Measurements from ENCODE around the gene URB2.

Gene URB2

GRCh38 chr1:229625915-229626831, at the start of gene URB2, which contains the start of gene TAF5L:
TSS of gene URB2 (plus strand) at chr1:229626247. CDS start at chr1:229627634, 1,387 bp downstream.
TSS of gene TAF5L (minus strand) at chr1:229626122. CDS start at chr1:229614482, 11,640 bp downstream.
- Histone ChIP-seq H3K36me3 (ENCODE audit: insufficient read depth, low read length) (peaks cover 6% of the 10 kb centered on the region), H3K27ac (ENCODE audit: low read depth, low read length) (peak within 1 kb of the TSS; percentile 31), H3K4me1 (ENCODE audit: control insufficient read depth, insufficient read depth, low read length, unreplicated experiment) (peaks cover 20% of the 10 kb centered on the region), H2AFZ (ENCODE audit: low read length, unreplicated experiment) (peak within 1 kb of the TSS; percentile 95), H3K79me2 (ENCODE audit: control insufficient read depth, insufficient read depth, low read length, unreplicated experiment) (peaks cover 80% of the 10 kb centered on the region), H3K27me3 (ENCODE audit: insufficient read depth, low read length) (no peaks in the 10 kb centered on the region), H3K4me3 (ENCODE audit: low read depth, low read length) (peak within 1 kb of the TSS; percentile 98)

- Histone ChIP-seq H3K4me1 (ENCODE audit: control insufficient read depth, insufficient read depth, low read length, unreplicated experiment) (no peaks in the 10 kb centered on the region), H3K4me3 (ENCODE audit: low read depth, low read length) (no peak overlapping the region), H2AFZ (ENCODE audit: low read length, unreplicated experiment) (peak overlapping the region; percentile 64), H3K36me3 (ENCODE audit: insufficient read depth, low read length) (no peaks in the 10 kb centered on the region), H3K27ac (ENCODE audit: low read depth, low read length) (no peak overlapping the region), H3K27me3 (ENCODE audit: insufficient read depth, low read length) (no peaks in the 10 kb centered on the region), H3K79me2 (ENCODE audit: control insufficient read depth, insufficient read depth, low read length, unreplicated experiment) (no peaks in the 10 kb centered on the region)
These were observed 47.6 kb upstream of the URB2 start for GRCh38 chr1:229578168-229579058.

DNA sequence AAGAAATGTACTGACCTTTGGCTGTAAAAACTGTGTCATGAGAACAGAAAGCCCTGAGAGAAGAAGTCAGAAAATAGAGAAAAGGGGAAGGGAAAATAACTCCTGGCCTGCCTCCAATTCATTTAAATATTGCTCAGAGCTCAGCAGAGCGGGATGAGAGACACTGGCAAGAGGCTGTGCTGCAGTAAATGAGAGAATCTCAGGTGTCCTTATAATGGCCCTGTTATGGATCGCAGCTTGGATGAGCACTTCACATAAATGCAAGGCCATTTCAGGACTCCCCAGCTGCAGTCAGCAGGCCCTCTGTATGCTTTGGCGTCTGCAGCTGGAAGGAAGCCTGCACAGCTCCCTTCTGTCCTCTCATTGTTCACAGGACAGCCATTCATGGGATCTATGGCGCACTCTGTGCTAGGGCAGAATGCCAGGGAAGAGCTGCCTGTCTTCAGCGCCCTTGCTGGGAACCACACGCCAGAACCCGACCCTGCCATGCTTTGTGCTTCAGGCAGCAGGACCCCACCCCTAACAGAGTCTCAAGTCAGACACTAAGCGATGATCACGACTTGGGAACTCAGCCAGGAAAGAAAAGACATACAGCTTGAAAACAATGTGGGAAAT, 46.9 kb upstream of the URB2 start:
- H3K27ac ChIP-seq (ENCODE audit: low read depth, low read length), result no peak overlapping the region
- H3K79me2 ChIP-seq (ENCODE audit: control insufficient read depth, insufficient read depth, low read length, unreplicated experiment), result no peaks in the 10 kb centered on the region
- no peaks in the 10 kb centered on the region for H3K4me1 ChIP-seq (ENCODE audit: control insufficient read depth, insufficient read depth, low read length, unreplicated experiment)
- peak overlapping the region; percentile 64 for H2AFZ ChIP-seq (ENCODE audit: low read length, unreplicated experiment)
- H3K27me3 ChIP-seq (ENCODE audit: insufficient read depth, low read length), result no peaks in the 10 kb centered on the region
- no peaks in the 10 kb centered on the region for H3K36me3 ChIP-seq (ENCODE audit: insufficient read depth, low read length)
- H3K4me3 ChIP-seq (ENCODE audit: low read depth, low read length), result peak overlapping the region; percentile 14; the same call in 1 of the 2 replicates

DNA sequence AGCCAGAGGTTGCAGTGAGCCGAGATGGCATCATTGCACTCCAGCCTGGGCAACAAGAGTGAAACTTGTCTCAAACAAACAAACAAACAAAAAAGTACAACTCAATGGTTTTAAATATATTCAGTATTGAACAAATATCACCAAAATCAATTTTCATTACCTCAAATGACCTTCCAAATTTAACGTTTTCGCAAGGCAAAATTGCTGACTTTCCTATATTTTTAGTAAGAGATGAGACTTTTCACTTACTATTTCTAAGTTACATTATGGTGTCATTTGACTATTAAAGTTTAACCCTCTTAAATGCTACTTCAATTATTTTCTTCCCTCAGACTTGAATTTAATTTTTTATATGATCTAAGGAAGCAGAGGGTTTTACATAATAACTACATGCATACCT, 44.6 kb upstream of the URB2 start:
- Histone ChIP-seq H3K36me3 (ENCODE audit: insufficient read depth, low read length) (no peaks in the 10 kb centered on the region), H3K27ac (ENCODE audit: low read depth, low read length) (no peak overlapping the region), H3K79me2 (ENCODE audit: control insufficient read depth, insufficient read depth, low read length, unreplicated experiment) (no peaks in the 10 kb centered on the region), H3K27me3 (ENCODE audit: insufficient read depth, low read length) (no peaks in the 10 kb centered on the region), H3K4me1 (ENCODE audit: control insufficient read depth, insufficient read depth, low read length, unreplicated experiment) (no peaks in the 10 kb centered on the region), H3K4me3 (ENCODE audit: low read depth, low read length) (no peak overlapping the region), H2AFZ (ENCODE audit: low read length, unreplicated experiment) (no peak overlapping the region)

GRCh38 chr1:229582011-229582694, 43.9 kb upstream of the URB2 start:
- Histone ChIP-seq H3K79me2 (ENCODE audit: control insufficient read depth, insufficient read depth, low read length, unreplicated experiment) (no peaks in the 10 kb centered on the region), H3K4me3 (ENCODE audit: low read depth, low read length) (no peak overlapping the region), H2AFZ (ENCODE audit: low read length, unreplicated experiment) (peak overlapping the region; percentile 33), H3K36me3 (ENCODE audit: insufficient read depth, low read length) (no peaks in the 10 kb centered on the region), H3K27me3 (ENCODE audit: insufficient read depth, low read length) (no peaks in the 10 kb centered on the region), H3K27ac (ENCODE audit: low read depth, low read length) (no peak overlapping the region), H3K4me1 (ENCODE audit: control insufficient read depth, insufficient read depth, low read length, unreplicated experiment) (no peaks in the 10 kb centered on the region)

GRCh38 chr1:229582715-229583114, 43.3 kb upstream of the URB2 start:
- Histone ChIP-seq H3K36me3 (ENCODE audit: insufficient read depth, low read length) (no peaks in the 10 kb centered on the region), H3K4me3 (ENCODE audit: low read depth, low read length) (no peak overlapping the region), H3K27me3 (ENCODE audit: insufficient read depth, low read length) (no peaks in the 10 kb centered on the region), H2AFZ (ENCODE audit: low read length, unreplicated experiment) (no peak overlapping the region), H3K4me1 (ENCODE audit: control insufficient read depth, insufficient read depth, low read length, unreplicated experiment) (no peaks in the 10 kb centered on the region), H3K79me2 (ENCODE audit: control insufficient read depth, insufficient read depth, low read length, unreplicated experiment) (no peaks in the 10 kb centered on the region), H3K27ac (ENCODE audit: low read depth, low read length) (no peak overlapping the region)

GRCh38 chr1:229585338-229585737, 40.7 kb upstream of the URB2 start:
- no peaks in the 10 kb centered on the region for H3K36me3 ChIP-seq (ENCODE audit: insufficient read depth, low read length)
- H3K4me3 ChIP-seq (ENCODE audit: low read depth, low read length), result no peak overlapping the region
- H3K27me3 ChIP-seq (ENCODE audit: insufficient read depth, low read length), result no peaks in the 10 kb centered on the region
- no peak overlapping the region for H2AFZ ChIP-seq (ENCODE audit: low read length, unreplicated experiment)
- no peaks in the 10 kb centered on the region for H3K79me2 ChIP-seq (ENCODE audit: control insufficient read depth, insufficient read depth, low read length, unreplicated experiment)
- no peaks in the 10 kb centered on the region for H3K4me1 ChIP-seq (ENCODE audit: control insufficient read depth, insufficient read depth, low read length, unreplicated experiment)
- H3K27ac ChIP-seq (ENCODE audit: low read depth, low read length), result no peak overlapping the region

DNA sequence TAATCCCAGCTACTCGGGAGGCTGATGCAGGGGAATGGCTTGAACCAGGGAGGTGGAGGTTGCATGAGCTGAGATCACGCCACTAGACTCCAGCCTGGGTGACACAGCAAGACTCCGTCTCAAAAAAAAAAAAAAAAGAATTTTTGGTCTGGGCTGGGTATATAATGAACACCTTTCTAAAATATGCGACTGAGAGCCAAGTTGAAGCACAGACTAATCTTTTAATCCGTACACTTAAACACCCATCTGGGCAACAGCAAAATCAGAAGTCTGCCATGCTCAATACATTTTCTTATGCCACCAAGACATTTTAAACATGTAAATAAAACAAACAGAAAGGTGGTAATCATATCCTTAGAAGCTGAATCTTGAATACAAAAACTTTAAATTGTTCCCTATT, 35.9 kb upstream of the URB2 start:
- no peaks in the 10 kb centered on the region for H3K27me3 ChIP-seq (ENCODE audit: insufficient read depth, low read length)
- H3K79me2 ChIP-seq (ENCODE audit: control insufficient read depth, insufficient read depth, low read length, unreplicated experiment), result peaks cover 4% of the 10 kb centered on the region
- no peak overlapping the region for H2AFZ ChIP-seq (ENCODE audit: low read length, unreplicated experiment)
- no peak overlapping the region for H3K27ac ChIP-seq (ENCODE audit: low read depth, low read length)
- peaks cover 12% of the 10 kb centered on the region; the same call in 1 of the 2 replicates for H3K36me3 ChIP-seq (ENCODE audit: insufficient read depth, low read length)
- H3K4me3 ChIP-seq (ENCODE audit: low read depth, low read length), result no peak overlapping the region
- no peaks in the 10 kb centered on the region for H3K4me1 ChIP-seq (ENCODE audit: control insufficient read depth, insufficient read depth, low read length, unreplicated experiment)

GRCh38 chr1:229593800-229594199, 32.2 kb upstream of the URB2 start:
- peaks cover 22% of the 10 kb centered on the region for H3K4me1 ChIP-seq (ENCODE audit: control insufficient read depth, insufficient read depth, low read length, unreplicated experiment)
- no peak overlapping the region for H3K27ac ChIP-seq (ENCODE audit: low read depth, low read length)
- H3K4me3 ChIP-seq (ENCODE audit: low read depth, low read length), result no peak overlapping the region
- peaks cover 12% of the 10 kb centered on the region; the same call in 1 of the 2 replicates for H3K36me3 ChIP-seq (ENCODE audit: insufficient read depth, low read length)
- H2AFZ ChIP-seq (ENCODE audit: low read length, unreplicated experiment), result no peak overlapping the region
- H3K79me2 ChIP-seq (ENCODE audit: control insufficient read depth, insufficient read depth, low read length, unreplicated experiment), result peaks cover 17% of the 10 kb centered on the region
- H3K27me3 ChIP-seq (ENCODE audit: insufficient read depth, low read length), result no peaks in the 10 kb centered on the region
